Fibroblast of lung (primary cell): ENCODE measurements around the gene DNAJC13. TPM values are rescaled to one million over a fixed set of nuclear protein-coding genes. Genes with fewer than 3 reads are reported as not detected.

Experiments used
- DNase-seq, 2 donors: peaks; one replicate each; pipeline versions ENCODE4 v3.0.0 to v3.0.0-alpha.2; 2010; ENCODE audit warnings: low read depth in 2 of 2
- H2AFZ ChIP-seq: 2 replicates; pipeline ENCODE4 v1.5.1; 2012; ENCODE audit warnings: low read length, control low read depth, inconsistent platforms
- H3K27ac ChIP-seq: 2 replicates; pipeline ENCODE4 v1.5.1; 2011; ENCODE audit warnings: low read length, control low read depth; ENCODE audit not compliant: insufficient read depth
- H3K27me3 ChIP-seq: 2 replicates; pipeline ENCODE4 v1.5.1; 2011; ENCODE audit warnings: mild to moderate bottlenecking, low read length; ENCODE audit not compliant: control insufficient read depth, insufficient read depth
- H3K36me3 ChIP-seq: 2 replicates; pipeline ENCODE4 v1.5.1; 2011; ENCODE audit warnings: low read length; ENCODE audit not compliant: control insufficient read depth, insufficient read depth
- H3K4me1 ChIP-seq: 2 replicates; pipeline ENCODE4 v1.5.1; 2011; ENCODE audit warnings: low read length; ENCODE audit not compliant: control insufficient read depth, insufficient read depth; ENCODE audit errors: extremely low read depth
- H3K4me2 ChIP-seq: 2 replicates; pipeline ENCODE4 v1.5.1; 2011; ENCODE audit warnings: low read length, control low read depth; ENCODE audit not compliant: insufficient read depth; ENCODE audit errors: extremely low read depth
- H3K4me3 ChIP-seq, 4 experiments: fragments of 200-600 bp in 1 of 4; sonication (generic) in 1 of 4; replicated peaks in 1 of 4; 2 replicates each; pipeline ENCODE4 v1.5.1; 2011 to 2016; ENCODE audit warnings: low read length in 4 of 4, low read depth in 3 of 4, mild to moderate bottlenecking in 3 of 4, control low read depth in 2 of 4, inconsistent platforms in 1 of 4, mixed read lengths in 1 of 4; ENCODE audit not compliant: insufficient read depth in 1 of 4; ENCODE audit errors: control extremely low read depth in 1 of 4
- H3K79me2 ChIP-seq: 2 replicates; pipeline ENCODE4 v1.5.1; 2012; ENCODE audit warnings: mild to moderate bottlenecking, low read length, inconsistent platforms; ENCODE audit not compliant: control insufficient read depth, insufficient read depth
- H3K9ac ChIP-seq: 2 replicates; pipeline ENCODE4 v1.5.1; 2011; ENCODE audit warnings: mild to moderate bottlenecking, low read length, control low read depth; ENCODE audit not compliant: insufficient read depth
- H3K9me3 ChIP-seq: 2 replicates; pipeline ENCODE4 v1.5.1; 2012; ENCODE audit warnings: low read depth, low read length; ENCODE audit not compliant: control insufficient read depth, insufficient read depth
- H4K20me1 ChIP-seq: 2 replicates; pipeline ENCODE4 v1.5.1; 2011; ENCODE audit warnings: low read length; ENCODE audit not compliant: control insufficient read depth, insufficient read depth; ENCODE audit errors: extremely low read depth
- CTCF ChIP-seq, 2 donors: IDR thresholded peaks in 1 of 2; conservative IDR thresholded peaks in 1 of 2; 1 replicate in 1 of 2; 2 replicates in 1 of 2; pipeline ENCODE4 v1.5.1; 2011 to 2012; ENCODE audit warnings: low read length in 2 of 2, control low read depth in 1 of 2, inconsistent platforms in 1 of 2, low read depth in 1 of 2, mild to moderate bottlenecking in 1 of 2
- EZH2 ChIP-seq: IDR thresholded peaks from 2 replicates; pipeline ENCODE4 v1.5.1; 2012; ENCODE audit warnings: low read length, control low read depth, mild to moderate bottlenecking; ENCODE audit errors: missing control alignments
- polyA plus RNA-seq, 2 donors: library from polyadenylated mRNA; depleted of rRNA in 1 of 2; stranded (reverse) in 1 of 2; unstranded in 1 of 2; fragments of >200 nt; gene quantifications; 2 replicates each; pipeline ENCODE4 v1.2.1, GENCODE V29; 2011 to 2012; ENCODE audit warnings: missing spikeins in 1 of 2
- total RNA-seq: library from RNA; depleted of rRNA; stranded (reverse); fragments of >200 nt; gene quantifications from 2 replicates; pipeline ENCODE4 v1.2.1, GENCODE V29; 2014

Gene DNAJC13
- total and polyA plus RNA-seq, 2 donors (not counting 1 experiment from before 2014, with no cell fraction given) = 56.3 to 89.0 TPM

- Histone ChIP-seq H3K27ac (no peak overlapping the region), H3K36me3 (no peaks in the 10 kb centered on the region), H3K9me3 (no peaks in the 10 kb centered on the region), H4K20me1 (no peaks in the 10 kb centered on the region), H3K4me1 (no peaks in the 10 kb centered on the region), H3K27me3 (no peaks in the 10 kb centered on the region), H2AFZ (no peak overlapping the region), H3K4me3 (no peak overlapping the region), H3K79me2 (no peaks in the 10 kb centered on the region), H3K4me2 (no peak overlapping the region), H3K9ac (no peak overlapping the region)
- no peak for DNase-seq
- TF ChIP-seq EZH2 (no peak), CTCF (conservative IDR thresholded peaks at IDR 0.05 in 1 of 2, IDR thresholded peaks at IDR 0.05 in 1 of 2; ENCODE audit: low read depth in 1 of 2, low read length in 2 of 2) (no peak)
Measured at GRCh38 chr3:132564070-132564465, 146.8 kb downstream of the DNAJC13 start.

GRCh38 chr3:132568422-132568821, 151.1 kb downstream of the DNAJC13 start:
- TF ChIP-seq CTCF (conservative IDR thresholded peaks at IDR 0.05 in 1 of 2, IDR thresholded peaks at IDR 0.05 in 1 of 2; ENCODE audit: low read depth in 1 of 2, low read length in 2 of 2) (no peak), EZH2 (no peak)
- Histone ChIP-seq H3K36me3 (no peaks in the 10 kb centered on the region), H3K79me2 (no peaks in the 10 kb centered on the region), H3K4me2 (no peak overlapping the region), H3K4me1 (no peaks in the 10 kb centered on the region), H3K9ac (no peak overlapping the region), H4K20me1 (no peaks in the 10 kb centered on the region), H3K4me3 (no peak overlapping the region), H3K27ac (no peak overlapping the region), H2AFZ (no peak overlapping the region), H3K27me3 (no peaks in the 10 kb centered on the region), H3K9me3 (no peaks in the 10 kb centered on the region)
- no peak for DNase-seq

GRCh38 chr3:132569153-132569552, 151.9 kb downstream of the DNAJC13 start:
- no peaks in the 10 kb centered on the region for H4K20me1 ChIP-seq
- no peaks in the 10 kb centered on the region for H3K4me1 ChIP-seq
- H3K27me3 ChIP-seq = no peaks in the 10 kb centered on the region
- H3K9ac ChIP-seq = no peak overlapping the region
- H3K4me3 ChIP-seq = no peak overlapping the region
- H3K79me2 ChIP-seq = no peaks in the 10 kb centered on the region
- no peaks in the 10 kb centered on the region for H3K36me3 ChIP-seq
- peak in 1 of 2 donors; percentile 29 for DNase-seq
- H3K9me3 ChIP-seq = no peaks in the 10 kb centered on the region
- no peak overlapping the region for H2AFZ ChIP-seq
- H3K4me2 ChIP-seq = no peak overlapping the region
- H3K27ac ChIP-seq = no peak overlapping the region
- TF ChIP-seq EZH2 = no peak
- TF ChIP-seq CTCF (conservative IDR thresholded peaks at IDR 0.05 in 1 of 2, IDR thresholded peaks at IDR 0.05 in 1 of 2; ENCODE audit: low read depth in 1 of 2, low read length in 2 of 2) = no peak
